ENCODE results near the gene CEP41.
"Not testable (repeated sequence)": the region's sequence is repeated elsewhere in the genome, so short reads cannot be mapped to it uniquely, and the experiment has no call there.

The CEP41 gene

DNA sequence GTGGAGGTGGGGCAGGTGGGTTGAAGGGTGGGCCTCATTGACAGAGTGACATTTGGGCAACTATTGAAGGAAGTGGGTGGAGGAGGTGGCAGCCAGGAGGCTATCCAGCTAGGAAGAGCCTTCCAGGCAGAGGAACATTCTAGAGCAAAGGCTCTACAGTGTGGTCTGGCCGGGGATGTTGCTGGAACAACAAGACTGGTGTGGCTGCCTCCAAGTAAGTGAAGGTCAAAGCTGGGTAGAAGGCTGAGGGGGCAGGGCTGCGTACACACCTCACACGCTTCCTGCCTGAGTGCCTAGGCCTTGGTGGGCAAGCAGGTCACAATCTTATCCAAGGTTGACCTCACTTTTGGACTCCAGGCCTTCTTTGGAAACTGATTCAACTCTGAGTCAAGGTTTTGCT lies 53.9 kb downstream of the CEP41 start:
- DNase-seq = no peak

DNA sequence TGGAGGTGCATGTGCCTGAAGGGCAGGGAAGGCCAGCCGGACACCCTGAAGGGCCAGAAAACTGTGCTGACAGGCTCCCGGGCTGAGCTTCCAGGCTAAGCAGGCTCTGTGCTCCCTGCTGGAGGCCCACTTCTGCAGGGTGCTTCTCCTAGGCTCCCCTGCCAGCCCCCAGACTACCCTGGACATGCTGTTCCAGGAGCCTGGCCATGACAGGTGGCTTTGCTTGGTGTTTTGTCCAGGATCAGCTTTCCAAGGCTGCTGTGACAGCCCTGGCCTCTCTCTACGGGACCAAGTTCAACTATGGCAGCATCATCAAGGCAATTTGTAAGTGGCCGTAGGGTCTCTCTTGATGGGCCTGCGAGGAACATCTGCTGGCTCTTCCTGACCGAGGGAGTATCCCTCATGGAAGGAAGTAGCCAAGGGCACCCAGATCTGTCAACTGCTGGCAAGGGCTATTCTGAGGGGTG lies 55.2 kb downstream of the CEP41 start:
- DNase-seq = no peak

DNA sequence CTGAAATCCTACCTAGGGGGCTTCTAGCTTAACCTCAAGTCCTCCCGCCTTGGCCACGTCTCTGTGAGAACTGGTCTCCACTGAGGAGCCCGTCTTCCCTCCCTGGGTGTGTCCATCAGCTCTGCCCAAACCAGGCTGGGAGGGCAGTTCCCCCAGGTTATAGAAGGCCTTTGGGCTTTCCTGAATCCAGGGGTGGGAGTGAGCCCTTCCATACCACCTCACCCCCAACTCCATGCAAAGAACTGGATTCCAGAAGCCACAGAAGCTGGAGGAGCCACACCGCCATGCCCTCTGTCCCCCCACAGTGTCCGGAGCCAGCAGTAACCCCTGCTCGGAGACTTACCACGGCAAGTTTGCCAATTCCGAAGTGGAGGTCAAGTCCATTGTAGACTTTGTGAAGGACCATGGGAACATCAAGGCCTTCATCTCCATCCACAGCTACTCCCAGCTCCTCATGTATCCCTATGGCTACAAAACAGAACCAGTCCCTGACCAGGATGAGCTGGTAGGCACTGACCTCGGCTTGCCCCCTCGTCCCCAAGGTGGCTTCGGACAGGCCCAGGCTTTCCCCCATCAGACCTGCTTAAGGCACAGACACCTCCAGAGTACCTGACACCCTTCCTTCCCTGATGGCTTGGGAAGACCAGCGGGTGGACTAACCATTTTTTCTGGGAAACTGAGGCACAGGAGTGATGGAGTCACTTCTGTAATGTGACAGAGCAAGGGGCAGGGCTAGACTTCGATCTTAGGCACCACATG lies 55.8 kb downstream of the CEP41 start:
- DNase-seq = no peak

DNA sequence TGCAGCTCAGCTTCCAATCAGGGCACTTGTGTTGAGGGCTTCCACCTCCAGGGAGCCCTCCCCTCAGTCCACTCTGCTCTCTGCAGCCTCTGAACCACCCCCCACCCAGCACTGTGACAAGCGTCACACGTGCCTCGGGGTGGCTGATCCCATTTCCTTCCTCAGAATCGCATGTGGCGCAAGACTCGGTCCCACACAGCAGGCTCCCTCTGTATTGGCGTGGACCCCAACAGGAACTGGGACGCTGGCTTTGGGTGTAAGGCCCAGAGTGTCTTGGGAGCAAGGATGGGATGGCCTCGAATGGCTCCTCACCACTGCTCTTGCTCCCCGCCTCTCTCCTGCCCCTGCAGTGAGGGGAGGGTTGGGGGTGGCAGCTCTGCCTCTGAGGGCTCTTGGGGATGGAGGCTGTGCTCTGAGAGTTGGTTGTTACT lies 56.4 kb downstream of the CEP41 start:
- DNase-seq = no peak

DNA sequence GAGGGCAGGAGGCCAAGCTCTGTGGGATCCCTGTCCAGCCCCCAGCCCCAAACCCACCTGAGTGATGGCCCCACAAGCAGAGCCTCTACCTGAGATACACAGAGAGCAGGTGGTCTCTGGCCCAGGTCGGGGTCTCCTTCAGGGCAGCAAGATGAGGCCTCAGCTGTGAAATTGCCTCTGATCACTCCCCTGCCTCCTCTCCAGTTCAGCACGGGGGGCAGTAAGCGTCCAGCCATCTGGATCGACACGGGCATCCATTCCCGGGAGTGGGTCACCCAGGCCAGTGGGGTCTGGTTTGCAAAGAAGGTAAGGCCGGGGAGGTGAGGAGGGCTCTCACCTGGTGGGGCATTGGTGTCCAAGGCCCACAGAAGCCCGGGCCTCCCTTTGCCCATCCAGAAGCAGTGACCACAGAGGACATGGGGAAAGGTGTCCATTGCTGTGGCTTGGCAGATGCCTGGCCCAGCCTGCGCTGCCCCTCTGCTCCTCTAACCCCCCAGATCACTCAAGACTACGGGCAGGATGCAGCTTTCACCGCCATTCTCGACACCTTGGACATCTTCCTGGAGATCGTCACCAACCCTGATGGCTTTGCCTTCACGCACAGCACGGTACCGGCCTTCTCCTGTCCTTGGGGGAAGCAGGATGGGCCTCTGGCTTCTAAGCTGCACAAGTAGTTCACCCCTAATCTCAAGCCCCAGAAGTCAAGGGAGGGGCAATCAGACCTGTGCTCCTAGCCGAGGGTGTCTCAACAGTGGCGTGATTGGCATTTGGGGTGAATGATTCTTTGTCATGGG lies 57.4 kb downstream of the CEP41 start:
- no peak for DNase-seq

DNA sequence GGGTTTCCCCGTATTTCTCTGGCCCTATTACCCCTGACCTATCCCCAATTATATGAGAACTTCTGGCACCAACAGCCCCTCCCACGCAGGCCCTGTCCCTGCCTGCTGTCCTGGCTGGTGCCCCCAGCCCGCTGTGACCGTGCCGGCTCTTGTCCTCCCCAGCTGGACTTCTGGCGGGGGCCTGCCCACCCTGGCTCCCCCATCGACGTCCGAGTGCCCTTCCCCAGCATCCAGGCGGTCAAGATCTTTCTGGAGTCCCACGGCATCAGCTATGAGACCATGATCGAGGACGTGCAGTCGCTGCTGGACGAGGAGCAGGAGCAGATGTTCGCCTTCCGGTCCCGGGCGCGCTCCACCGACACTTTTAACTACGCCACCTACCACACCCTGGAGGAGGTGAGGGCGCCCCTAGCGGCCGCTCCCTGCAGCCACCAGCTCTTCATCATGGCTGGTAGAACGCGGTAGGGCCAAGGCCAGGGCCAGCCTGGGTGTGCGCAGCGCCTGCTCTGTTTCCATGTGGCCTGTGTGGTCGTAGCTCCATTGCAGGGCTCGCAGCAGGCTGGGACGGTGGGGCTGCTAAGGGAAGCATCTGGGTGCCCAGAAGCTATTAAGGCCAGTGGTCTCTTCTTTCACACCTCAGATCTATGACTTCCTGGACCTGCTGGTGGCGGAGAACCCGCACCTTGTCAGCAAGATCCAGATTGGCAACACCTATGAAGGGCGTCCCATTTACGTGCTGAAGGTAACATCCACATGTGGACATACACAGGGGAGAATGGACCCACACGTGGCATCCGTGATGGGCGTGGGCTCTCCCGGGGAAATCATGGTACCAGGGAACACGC lies 59.1 kb downstream of the CEP41 start:
- no peak for DNase-seq

DNA sequence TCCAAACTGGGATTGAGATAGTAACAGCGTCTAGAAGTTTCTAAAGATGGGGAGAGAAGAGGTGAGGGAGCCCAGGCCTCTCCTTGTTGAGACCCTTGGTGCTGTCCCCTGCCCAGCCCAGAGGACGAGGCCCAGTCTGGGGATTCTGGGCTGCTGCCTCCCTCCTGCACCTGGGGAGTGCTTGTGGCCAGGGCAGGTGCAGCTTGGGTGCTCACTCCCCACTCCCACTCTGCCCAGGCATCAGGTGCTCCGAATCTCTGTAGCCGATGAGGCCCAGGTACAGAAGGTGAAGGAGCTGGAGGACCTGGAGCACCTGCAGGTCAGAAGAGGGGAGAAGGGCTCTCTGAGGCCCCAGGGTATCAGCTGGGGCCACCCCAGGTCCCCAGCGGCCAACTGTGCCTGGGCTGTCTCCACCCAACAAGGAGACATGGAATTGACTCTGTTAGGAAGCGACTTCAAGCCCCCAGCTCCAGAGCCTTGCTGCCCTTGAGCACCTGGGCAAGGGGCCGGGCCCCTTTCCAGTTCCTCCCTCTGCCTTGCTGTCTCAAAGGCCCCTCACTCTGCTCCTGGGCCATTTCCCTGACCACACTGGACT lies 59.9 kb downstream of the CEP41 start:
- no peak for DNase-seq

DNA sequence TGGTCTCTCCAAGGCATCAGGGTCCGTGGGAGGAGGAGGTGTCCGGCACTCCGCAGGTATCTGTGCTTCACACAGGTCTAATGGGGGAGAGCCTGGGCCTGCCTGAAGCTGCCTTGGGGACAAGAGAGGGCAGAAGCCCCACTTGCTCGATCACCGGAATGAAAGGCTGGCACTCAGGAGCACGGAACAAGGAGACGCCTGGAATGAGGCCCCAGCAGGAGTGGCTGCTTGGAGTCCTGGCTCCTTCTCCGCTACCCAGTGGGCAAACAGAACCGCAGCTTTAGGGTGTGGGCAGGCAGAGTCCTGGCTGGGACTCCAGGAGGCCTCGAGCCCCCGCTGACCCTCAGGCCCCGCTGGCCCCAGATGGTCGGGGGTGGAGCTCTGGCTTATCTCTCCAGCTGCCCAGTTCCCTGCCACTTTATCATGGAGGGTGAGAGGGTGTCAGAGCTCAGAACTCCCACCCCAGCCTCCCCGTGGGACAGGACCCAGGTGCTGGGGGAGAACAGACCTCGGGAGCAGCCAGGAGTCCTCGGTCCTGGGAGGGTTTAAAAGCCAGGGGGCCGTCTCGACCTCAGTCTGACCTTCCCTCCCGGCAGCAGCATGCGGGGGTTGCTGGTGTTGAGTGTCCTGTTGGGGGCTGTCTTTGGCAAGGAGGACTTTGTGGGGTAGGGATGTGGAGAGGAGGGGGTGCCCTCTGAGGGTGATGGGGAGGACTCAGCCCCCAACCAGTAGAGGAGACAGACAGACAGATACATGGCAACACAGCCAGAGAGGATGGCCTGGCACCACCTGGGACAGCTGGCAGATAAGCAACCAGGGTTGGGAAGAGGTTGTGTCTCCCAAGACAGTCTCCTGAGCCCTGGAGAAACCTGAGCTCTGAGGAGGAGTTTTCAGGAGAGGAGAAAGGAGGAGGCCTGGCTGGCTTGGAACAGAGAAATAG lies 60.6 kb downstream of the CEP41 start, which contains the start of gene CPA1:
Gene CPA1, plus strand, starts transcription at position 574 of the 940 bp plus-strand sequence. Its CDS starts 27 bp downstream, at position 601.
- peak; percentile 65 for DNase-seq

DNA sequence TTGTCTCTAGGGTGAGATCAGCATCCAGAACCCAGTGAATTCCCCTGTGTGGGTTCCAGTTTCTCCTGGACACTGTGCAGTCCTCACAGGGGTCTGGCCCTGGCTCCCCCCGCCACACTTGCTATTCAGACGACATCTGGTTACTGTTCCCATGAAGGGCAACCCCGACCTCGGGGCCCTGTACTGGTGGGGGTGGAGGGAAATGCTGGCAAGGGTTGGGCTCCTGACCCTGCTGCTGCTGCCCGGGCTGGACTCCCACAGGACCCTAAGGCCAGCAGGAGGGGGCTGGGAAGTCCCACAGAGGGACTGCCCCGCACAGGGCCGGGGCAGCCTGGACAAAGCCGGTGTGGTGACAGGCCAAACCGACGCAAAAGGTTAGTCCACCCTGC lies 61.3 kb downstream of the CEP41 start:
- no peak for DNase-seq

DNA sequence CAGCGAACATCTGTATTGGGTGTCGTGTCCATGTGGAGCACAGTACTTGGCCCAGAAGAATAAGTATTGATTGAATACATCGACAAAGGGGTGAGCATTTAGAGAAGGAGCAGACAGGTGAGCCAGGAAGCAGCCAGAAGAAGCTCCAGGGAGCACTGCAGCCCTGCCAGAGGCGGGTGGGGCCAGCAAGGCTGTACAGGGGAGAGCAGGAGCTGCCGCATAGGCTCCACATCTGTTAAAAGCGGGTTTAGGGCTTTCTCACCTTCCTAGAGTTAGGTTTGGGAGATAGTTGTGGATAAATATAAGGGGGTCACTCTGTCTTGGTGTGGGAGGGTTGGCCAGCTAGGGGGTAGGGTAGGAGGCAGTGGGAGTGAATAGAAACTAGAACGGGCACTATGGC lies 61.8 kb downstream of the CEP41 start:
- no peak for DNase-seq

DNA sequence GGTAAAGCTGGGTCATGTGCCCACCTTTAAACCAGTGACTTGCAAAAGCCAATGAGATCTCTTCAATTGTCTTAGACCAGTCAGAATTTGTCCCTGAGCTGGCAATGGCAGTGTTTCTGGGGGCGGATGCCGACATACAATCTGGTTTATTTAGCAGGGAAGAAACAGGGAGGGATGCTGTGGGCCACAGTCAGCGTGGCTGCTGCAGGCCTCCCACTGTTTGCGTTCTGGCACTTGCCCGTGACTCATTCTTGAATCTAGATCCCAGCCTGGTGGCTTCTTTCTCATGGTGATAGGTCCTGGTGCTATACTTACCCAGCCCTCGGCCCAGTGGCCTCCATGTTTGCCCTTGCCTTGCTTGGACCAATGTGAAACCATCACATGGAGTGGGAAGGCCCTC lies 63.6 kb downstream of the CEP41 start:
- DNase-seq = no peak

DNA sequence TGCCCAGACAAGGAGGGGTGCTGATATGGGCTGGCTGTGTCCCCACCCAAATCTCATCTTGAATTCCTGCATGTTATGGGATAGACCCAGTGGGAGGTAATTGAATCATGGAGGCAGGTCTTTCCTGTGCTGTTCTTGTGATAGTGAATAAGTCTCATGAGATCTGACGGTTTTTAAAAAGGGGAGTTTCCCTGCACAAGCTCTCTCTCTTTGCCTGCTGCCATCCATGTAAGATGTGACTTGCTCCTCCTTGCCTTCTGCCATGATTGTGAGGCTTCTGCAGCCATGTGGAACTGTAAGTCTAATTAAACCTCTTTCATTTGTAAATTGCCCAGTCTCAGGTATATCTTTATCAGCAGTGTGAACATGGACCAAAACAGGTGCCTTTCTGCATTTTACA lies 64.4 kb downstream of the CEP41 start:
- not testable (repeated sequence) for DNase-seq

DNA sequence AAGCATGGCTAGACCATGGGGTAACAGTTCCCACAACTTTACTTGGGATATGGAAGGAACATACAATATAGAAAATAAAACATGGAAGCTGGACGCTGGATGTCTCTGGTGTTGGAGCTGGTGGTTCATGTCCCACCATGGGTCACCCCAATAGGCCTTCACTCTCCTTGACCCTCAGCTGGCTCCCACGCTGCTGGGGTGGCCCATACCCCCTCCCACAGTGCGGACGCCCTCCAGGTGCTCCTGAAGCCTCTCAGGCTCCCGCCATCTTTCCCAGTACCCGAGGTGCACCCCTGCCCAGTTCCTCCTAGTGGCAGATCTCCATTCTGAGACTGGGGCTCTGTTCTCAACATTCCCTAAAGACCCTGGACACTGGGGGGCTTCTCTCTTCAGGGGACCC lies 66.3 kb downstream of the CEP41 start:
- no peak for DNase-seq

DNA sequence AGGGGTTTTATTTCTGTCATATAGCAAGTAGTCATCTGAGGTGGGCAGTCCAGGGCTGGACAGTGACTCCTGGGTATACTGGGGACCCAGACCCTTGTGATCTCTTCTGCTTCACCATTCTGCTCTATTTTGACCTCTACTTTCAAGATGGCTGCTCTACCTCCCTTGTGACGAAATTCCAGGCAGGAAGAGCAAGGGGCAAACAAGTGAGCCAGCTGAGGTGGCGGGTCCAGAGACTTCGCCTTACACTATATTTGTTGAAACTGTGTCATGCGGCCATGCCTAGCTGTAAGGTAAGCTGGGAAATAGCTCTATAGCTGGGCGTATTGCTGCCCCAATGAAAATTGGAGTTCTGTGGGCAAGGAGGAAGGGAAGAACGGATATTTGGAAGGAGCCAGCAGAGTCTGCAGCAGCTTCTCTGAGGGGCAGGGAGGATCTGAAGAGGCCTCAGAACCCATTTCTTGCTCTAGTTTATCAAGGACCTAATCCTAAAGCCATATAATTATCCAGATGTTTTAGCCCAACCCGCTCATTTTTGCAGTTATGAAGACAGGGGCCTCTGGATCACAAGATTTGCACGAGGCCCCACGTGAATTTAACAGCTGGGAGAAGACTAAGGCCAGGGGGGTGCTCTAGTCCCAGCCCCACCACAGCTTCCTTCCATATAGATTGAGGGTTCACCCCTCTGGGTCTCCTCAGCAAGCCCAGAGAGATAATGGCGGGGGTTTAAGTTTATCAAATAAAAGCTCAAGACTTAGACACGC lies 68.2 kb downstream of the CEP41 start:
- no peak for DNase-seq

DNA sequence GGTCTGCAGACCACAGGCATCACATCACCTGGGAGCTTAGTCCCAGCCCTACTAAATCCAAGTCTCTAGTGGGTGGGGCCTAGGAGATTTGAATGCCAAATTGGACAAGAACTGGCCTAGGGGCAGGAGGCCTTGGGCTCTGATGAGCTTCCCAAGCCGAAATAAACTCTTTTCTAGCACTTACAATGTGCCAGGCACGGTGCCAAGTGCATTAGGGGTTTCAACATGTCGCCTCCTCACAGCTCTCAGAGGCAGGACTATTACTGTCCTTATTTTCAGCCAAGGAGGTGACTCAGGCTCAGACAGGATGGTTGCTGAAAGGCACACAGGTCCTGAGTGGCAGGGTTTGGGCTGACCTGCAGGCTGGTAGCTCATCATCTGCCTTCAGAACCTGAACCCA lies 69.8 kb downstream of the CEP41 start:
- no peak for DNase-seq

DNA sequence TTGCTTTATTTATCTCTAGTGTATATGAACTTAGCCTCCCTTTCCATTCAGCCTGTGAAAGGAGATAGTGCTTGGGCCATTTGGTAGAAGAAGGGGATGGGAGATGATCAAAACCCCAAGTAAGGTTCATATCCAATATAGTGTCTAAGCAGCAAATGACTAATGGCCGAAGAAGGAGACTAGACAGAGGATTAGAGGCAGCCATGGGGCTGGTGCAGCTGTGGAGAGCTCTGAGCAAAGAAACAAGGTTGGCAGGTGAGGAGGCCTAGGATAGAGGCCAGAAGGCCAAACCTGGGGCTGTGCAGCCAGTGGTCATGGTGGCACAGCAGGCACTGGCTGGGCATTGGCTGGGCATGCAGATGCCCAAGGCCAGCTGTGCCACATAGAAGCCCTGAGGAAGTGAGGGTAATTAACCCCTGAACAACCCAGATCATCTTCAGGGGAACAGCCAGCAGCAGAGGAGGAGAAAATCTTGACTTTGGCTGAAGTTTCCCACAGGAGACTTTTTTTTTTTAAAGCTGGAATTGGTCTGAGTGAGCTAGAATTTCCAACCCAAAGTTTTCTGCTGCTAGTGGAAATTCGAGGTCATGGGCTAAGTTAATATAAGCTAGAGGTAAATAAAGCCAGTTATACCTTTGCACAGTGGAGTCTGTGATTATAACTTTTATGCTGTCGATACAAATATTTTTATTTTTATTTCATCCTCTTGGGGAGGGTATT lies 70.8 kb downstream of the CEP41 start:
- DNase-seq = no peak

DNA sequence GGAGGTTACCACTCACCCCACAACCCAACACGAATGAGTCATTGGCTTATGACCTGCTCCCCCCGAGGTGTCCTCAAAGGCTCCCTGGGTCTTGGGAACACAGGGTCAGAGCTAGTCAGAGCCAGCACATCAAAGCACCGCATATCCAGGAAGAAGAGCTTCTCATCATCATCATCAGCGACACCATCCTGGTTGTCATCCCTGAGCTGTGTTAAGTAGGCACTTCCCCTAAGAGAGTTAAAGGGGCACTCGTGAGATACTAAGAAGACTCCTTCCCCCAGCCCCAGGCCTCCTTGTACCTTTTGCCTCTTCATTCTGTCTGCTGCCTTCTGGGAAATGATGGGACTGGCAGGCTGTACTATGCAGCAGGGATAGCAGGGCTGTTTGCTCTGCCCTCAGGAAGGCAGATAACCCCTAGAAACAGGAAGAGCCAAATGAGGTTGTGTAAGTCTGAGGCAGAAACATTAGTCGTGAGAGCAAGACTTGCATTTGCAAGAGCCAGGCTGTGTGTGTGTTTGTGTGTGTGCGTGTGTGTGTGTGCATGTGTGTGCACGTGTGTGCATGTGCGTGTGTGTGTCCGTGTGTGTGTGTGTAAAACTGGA lies 71.6 kb downstream of the CEP41 start:
- no peak for DNase-seq

DNA sequence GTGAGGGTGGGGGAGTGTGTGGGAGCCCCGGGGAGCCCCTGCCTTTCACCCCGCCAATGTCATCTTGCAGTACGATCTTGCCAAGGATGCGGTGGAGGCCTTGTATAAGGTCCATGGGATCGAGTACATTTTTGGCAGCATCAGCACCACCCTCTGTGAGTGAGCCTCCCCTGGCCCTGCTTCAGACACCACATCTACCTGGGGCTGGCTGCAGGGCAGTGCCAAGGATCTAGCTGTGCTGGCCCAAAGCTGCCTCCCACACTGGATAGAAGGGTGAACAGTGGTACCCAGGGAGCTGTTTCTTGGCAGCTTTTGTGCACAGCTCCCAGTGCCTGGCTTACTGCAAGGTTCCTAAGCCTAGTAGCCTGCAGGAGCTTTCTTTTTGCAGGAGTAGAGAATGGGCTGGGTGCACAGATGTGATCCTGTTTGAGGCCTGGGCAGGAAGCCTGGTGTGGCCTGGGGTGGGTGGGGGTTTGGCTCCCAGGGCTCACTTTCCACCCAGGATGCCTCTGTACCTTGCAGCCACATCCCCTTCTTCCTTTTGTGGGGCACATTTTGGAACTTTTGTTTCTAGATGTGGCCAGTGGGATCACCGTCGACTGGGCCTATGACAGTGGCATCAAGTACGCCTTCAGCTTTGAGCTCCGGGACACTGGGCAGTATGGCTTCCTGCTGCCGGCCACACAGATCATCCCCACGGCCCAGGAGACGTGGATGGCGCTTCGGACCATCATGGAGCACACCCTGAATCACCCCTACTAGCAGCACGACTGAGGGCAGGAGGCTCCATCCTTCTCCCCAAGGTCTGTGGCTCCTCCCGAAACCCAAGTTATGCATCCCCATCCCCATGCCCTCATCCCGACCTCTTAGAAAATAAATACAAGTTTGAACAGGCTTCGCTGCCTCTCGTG lies 72.7 kb downstream of the CEP41 start:
- no peak for DNase-seq
